Fibroblast of skin of scalp (primary cell): ENCODE results near the gene TFDP1.
A peak's percentile ranks its signal among the peaks of the same experiment; 100 is the strongest.

Experiments
- DNase-seq: peaks from one replicate; pipeline ENCODE4 v3.0.0-alpha.2; 2013

Gene TFDP1

DNA sequence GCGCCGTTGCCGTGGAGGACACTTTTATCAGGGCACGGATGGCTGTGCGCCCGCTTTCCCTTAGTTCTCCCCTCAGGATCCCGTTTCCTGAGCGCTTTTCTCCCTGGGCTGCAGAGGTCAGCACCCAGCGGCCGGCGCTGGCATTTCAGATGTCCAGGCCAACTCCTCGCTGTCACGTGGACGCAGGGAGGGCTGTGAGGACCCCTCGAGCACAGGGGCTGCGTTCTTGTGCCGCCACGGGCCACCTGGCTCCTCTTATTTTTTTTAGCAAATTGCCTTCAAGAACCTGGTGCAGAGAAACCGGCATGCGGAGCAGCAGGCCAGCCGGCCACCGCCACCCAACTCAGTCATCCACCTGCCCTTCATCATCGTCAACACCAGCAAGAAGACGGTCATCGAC is 51.2 kb downstream of the TFDP1 start:
- no peak for DNase-seq

DNA sequence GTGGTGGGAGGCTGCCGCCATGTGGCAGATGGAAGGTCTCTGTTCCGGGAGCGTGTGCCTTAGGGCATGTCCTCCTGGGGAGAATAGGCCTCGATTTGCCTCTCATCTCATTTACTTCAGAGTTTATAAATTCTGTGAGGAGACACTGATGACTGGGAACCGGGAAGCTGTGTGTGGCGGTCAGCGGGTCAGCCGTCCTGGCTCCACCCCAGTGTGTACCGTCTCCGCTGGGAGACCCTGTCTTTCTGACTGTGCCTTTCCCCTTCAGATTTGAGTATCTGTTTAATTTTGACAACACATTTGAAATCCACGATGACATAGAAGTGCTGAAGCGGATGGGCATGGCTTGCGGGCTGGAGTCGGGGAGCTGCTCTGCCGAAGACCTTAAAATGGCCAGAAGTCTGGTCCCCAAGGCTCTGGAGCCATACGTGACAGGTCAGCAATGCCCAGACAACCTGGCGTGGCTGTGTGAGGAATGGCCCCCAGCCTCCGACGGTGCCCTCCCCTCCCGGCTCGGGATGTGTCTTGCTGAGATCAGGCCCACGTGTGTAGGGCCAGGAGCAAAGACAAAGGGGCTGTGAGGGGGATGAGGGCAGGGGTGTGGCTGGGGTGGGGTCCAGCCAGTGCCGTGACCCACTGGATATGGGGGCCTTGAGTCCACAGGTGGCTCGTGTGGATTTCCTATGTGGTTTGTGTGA is 51.9 kb downstream of the TFDP1 start:
- no peak for DNase-seq

- DNase-seq: no peak
These were observed 53.0 kb downstream of the TFDP1 start for GRCh38 chr13:113637262-113638160.

DNA sequence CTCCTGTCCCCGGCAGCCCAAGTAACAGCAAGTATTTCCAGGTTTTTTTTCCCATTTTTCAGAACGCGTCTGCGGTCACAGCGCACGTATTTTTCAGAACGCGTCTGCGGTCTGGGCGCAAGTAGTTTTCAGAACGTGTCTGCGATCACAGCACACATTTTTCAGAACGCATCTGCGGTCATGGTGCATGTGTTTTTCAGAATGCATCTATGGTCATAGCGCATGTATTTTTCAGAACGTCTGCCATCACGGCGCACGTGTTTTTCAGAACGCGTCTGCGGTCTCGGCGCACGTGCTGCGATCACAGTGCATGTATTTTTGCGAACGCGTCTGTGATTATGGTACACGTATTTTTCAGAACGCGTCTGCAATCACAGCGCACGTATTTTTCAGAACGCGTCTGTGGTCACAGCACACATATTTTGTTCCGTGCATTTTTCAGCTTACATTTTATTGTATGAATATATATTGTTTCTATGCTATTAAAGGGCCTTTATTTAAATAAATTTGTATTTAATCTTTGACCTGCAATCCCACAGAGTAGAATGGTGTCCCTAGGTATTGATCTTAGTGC is 53.7 kb downstream of the TFDP1 start:
- DNase-seq: no peak

GRCh38 chr13:113638806-113639205 is 54.3 kb downstream of the TFDP1 start:
- DNase-seq: no peak

DNA sequence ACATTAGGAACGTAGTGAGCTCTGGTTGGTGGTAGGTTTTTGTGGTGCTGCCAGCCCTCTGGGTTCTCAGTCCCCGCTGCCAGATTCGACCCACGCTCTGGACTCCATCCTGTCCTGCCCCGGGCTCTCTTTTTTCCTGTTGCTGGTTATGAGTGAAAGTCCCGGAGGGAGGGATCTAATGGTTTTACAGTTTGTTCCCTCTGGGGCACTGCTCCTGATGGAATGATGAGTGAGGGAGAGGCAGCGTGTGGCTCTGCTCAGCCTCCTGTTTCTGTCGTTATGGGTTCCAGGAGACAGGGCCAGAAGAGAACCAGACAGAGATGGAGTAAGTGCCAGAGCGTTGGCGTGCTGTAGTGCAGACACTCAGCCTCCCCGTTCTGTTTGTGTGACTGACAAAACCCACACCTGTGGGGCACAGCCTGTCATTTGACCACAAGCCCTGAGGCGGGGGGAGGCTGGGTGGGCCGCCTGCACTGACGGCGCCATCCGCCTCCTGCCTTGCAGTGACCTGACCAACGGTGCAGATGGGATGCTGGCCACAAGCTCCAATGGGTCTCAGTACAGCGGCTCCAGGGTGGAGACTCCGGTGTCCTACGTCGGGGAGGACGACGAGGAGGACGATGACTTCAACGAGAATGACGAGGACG is 55.2 kb downstream of the TFDP1 start:
- DNase-seq: peak; percentile 22

DNA sequence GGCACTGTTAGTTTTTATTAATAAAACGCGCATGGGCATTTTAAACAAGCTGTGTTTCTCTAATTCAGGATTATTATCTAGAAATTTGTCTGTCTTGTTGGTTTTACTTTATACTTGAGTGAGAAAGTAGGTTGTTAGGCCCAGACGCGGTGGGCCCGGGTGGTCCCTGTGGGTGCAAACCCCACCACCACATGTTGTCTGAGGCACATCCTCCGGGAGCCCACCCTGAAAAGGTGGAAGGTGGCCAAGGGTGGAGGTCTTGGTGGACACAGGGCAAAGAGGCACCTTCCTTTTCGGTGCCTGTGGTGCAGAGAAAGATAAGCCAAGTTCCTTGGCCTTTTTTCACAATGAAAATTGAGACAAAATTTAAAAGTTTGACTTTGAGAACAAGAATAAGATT is 56.9 kb downstream of the TFDP1 start:
- no peak for DNase-seq

DNA sequence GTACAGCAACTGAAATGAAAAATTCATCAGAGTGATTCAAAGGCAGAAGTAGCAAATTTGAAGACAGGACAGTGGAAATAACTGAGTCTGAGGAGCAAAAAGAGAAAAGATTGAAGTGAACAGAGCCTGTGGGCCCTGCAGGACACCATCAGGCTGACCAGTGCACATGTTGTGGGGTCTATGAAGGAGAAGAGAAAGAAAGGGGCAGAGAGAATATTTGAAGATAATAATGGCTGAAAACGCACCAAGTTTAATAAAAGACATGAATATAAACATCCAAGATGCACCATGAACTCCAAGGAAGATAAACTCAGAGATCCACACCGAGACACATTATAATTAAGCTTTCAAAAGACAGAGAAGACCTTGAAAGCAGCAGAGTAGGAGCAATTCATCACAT is 58.0 kb downstream of the TFDP1 start:
- no peak for DNase-seq

- no peak for DNase-seq
These were observed 59.0 kb downstream of the TFDP1 start for GRCh38 chr13:113643593-113643992.

DNA sequence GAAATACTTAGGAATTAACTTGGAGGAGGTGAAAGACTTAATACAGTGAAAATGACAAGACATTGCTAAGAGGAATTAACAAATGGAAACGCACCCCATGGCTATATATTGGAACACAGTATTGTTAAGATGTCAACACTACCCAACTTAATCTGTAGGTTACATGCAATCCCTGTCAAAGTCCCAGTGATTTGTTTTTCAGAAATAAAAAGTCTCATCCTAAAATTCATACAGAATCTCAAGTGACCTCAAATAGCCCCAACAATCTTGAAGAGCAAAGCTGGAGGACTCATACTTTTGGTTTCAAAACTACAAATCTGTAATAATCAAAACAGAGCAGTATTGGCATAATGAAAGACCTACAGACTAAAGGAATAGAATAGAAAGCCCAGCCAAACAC is 60.2 kb downstream of the TFDP1 start:
- no peak for DNase-seq

DNA sequence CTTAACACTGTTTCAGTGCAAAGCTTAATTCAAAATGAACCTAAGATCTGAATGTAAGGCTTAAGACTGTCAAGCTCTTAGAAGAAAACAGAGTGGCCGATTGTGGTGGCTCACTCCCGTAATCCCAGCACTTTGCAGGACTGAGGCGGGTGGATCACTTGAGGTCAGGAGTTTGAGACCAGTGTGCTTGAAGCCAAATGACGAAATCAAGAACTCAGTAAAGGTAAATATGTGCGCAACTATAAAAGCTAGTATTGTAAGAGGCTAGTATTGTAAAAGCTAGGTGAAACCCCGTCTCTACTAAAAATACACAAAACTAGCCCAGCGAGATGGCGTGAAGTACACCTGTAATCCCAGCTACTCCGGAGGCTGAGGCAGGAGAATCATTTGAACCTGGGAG is 60.8 kb downstream of the TFDP1 start:
- DNase-seq: no peak

DNA sequence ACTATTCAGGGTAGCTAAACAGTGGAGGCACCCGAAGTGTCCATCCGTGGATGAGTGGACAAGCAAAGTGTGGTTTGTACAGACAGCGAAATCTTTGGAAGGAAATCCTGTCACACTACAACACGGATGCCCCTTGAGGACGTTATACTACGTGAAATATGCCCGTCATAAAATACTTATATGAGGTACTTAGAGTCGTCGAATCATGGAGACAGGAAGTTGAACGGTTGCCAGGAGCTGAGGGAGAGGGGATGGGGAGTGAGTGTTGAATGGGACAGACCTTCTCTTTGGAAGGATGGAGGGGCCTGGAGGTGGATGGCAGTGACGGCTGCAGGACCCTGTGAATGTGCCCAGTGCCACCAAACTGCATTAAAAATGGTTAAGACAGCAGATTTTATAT is 61.8 kb downstream of the TFDP1 start:
- DNase-seq: no peak

GRCh38 chr13:113646921-113647340 is 62.4 kb downstream of the TFDP1 start:
- DNase-seq: no peak

DNA sequence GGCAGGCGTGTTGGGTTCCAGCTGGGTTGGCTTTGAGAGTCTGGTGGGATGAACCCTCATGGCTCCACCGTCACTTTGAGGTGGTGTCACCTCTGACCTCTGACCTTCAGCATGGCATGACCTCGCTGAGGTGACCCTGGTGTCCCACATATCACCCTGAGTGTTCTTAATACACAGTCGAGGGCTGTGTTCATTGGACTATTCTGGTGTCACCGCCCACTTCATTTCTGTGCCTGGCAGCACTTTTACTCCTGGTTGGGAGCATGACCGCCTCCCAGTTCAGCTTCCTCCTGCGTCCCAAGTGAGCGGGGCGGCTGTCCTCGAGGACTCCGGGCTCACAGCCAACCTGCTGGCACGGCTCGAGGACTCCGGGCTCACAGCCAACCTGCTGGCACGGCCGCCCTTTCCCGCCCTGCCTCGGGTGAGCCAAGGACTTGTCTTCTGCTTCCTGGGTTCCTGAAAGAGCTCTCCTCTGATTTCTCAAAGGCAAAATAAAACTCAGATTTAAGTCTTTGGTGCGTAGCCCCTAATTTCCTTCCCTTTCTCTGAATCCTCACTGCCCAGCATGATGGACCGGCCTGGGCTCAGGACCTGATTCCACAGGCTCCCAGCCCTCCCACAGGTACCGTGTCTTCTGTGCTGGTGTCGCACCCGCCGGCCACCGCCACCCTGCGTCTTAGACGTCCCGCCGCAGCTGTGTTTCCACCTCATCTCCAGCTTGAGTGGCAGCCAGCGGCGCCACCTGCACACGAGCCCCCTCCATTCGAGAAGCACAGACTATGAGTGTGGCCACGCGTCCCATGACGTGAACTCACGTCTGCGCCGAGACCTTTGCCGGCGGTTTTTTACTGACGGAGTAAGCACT is 63.0 kb downstream of the TFDP1 start:
- DNase-seq: peak; percentile 35

DNA sequence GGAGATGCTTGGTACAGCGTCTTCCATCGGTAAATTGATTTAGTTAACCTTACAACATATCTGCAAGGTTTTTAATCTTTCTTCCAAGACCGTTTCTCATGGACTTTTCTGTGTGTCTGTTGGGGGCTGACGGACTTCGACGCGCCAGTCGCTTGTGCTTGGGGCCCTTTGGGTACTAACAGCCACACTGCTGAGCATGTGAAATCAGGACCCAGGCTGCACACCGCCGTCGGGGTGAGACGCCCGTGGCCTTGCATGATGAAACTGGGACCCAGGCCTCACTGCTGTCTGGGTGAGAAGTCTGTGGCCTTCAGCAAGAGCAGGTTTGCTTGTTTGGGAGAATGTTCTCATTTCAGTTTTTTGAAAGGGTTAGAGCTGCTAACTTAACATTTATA is 63.7 kb downstream of the TFDP1 start:
- no peak for DNase-seq

- no peak for DNase-seq
These were observed 64.7 kb downstream of the TFDP1 start for GRCh38 chr13:113649212-113649611.

DNA sequence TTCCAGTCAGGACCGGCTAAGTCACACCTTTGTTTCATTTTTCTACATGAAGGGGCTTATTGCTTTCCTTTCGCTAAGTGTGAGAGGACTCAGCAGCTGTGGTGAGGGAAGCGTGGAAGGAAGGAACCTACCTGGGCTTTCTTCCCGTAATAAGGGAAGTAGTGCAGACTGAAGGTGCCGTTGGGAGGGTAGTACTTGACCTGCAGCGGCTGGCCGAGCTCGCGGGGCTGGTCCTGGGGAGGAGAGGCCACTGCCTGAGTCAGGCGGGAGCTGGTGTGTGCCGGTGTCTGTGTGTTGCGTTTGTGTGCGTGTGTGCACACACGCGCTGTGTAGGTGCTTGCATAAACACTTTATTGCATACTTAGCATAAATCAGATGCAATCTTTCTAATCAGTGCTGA is 65.7 kb downstream of the TFDP1 start:
- no peak for DNase-seq

DNA sequence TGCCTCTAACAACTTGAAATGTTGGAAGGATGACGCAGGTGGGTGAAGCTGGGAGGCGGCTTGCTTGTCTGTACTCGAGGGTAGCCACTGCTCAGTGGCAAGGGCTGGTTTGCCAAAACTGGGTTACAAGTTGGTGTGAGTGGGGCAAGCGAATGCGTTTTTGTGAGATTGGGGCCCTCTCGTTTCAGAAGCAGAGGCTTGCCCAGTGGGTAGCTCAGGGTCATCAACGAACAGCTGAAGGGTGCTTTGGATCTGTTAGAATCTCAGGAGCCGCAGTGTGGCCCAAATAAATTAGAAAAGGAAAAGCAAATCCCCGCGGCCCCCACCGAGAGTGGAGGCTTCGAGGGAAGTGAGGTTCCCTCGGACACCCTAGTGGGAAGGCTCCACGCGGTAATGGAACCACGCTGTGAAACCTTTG is 66.2 kb downstream of the TFDP1 start:
- DNase-seq: no peak

- DNase-seq: no peak
These were observed 67.2 kb downstream of the TFDP1 start for GRCh38 chr13:113651511-113652403.

DNA sequence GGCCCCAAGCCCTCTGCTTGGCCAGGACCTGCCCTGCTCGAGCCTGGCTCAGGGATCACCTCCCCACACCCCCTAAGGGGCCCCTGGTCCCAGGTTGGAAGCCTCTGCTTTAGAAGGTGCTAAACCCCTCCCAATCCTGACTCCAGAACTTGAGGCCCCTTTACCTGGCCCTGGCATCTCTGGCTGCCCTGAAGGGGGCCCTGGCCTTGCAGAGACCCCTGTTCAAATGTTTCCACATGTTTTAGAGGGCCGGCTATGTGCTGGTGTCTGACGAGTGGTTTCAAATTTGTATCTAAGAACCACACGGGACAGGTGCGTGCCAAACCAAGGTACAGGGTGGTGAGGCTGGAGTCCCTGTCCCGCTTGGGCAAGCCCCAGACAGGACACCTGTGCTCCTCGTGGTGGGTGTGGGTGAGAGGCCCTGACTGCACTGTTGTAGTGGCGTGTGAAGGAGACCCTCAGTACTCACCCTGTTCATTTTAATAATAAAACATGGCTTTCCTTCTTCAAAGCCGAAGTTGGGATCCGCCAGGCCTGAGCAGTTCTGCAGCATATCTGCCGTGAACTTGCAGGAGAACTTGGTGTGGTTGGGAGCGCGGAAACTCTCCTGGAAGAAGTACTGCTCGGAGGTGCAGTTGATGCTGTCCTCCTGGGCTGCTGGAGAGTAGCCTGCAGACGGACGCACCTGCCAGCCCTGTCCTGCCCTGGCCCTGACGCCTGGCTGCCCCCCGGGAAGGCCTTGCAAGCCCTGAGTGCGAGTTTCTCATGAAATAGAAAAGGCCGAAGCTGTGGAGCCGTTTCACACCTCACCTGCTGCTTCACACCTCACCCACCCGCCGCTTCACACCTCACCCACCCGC is 68.1 kb downstream of the TFDP1 start:
- DNase-seq: no peak
